Ishikawa (cell line): Measurements from ENCODE around the gene ERBB2.

ENCODE experiments used
- CEBPB ChIP-seq: IDR thresholded peaks from 2 replicates; pipeline ENCODE4 v1.6.1; 2012
- CREB1 ChIP-seq: IDR thresholded peaks from 2 replicates; pipeline ENCODE4 v1.6.1; 2012; ENCODE audit warnings: low read depth

DNA sequence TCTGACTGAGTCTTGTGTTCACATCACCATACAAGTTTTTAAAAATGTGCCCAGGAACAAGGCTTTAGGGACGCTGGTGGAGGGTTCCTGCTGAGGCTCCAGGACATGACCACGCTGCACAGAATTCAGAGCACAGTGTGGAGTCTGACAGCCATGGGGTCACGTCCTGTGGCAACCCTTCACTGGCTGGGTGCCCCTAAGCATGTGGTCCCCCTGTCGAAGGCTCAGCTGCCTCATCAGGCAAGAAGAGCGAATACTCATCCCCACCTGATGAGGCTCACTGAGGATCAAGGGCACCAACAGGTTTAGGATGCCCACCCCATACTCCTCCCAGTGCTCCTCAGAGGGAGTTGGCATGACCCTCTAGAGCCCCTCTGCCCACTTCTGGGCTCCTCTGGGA lies 25.7 kb upstream of the ERBB2 start:
- TF ChIP-seq CEBPB: no peak
- TF ChIP-seq CREB1: no peak
